Muscle of leg (tissue), 11 donors: ENCODE results near the gene FRY. TPM values are rescaled to one million over a fixed set of nuclear protein-coding genes. Genes with fewer than 3 reads are reported as not detected.
A peak's percentile ranks its signal among the peaks of the same experiment; 100 is the strongest.

Experiments used
- DNase-seq: peaks from one replicate; pipeline ENCODE4 v3.0.0; 2013
- H3K27ac ChIP-seq: one replicate; pipeline ENCODE4 v1.5.1; 2013; ENCODE audit warnings: mild to moderate bottlenecking, low read length, control low read depth
- H3K27me3 ChIP-seq: one replicate; pipeline ENCODE4 v1.6.1; 2013; ENCODE audit warnings: low read length; ENCODE audit not compliant: control insufficient read depth, insufficient read depth
- H3K36me3 ChIP-seq: one replicate; pipeline ENCODE4 v1.6.1; 2013; ENCODE audit warnings: low read length; ENCODE audit not compliant: control insufficient read depth, insufficient read depth
- H3K4me1 ChIP-seq: one replicate; pipeline ENCODE4 v1.6.1; 2013; ENCODE audit warnings: low read length; ENCODE audit not compliant: control insufficient read depth, insufficient read depth
- H3K4me3 ChIP-seq: one replicate; pipeline ENCODE4 v1.5.1; 2013; ENCODE audit warnings: low read length, control low read depth
- H3K9me3 ChIP-seq: replicated peaks from 2 replicates; pipeline ENCODE4 v1.6.1; 2013; ENCODE audit warnings: low read depth, low read length; ENCODE audit not compliant: control insufficient read depth
- WGBS: methylation state at CpG from one replicate; pipeline ENCODE4 v1.1.5; 2013; ENCODE audit warnings: missing lambda C conversion rate; ENCODE audit not compliant: insufficient coverage; 5-methylcytosine and 5-hydroxymethylcytosine counted together
- polyA plus RNA-seq, 8 donors: library from polyadenylated mRNA; unstranded; fragments of 120-200 nt; gene quantifications; one replicate each; pipeline versions ENCODE4 v1.2.1 to v1.2.3, GENCODE V29; 2013; ENCODE audit warnings: inconsistent platforms in 1 of 8, low replicate concordance in 1 of 8; ENCODE audit not compliant: insufficient read length in 8 of 8, insufficient read depth in 1 of 8
- total RNA-seq: library from RNA; stranded (reverse); fragments of 120-200 nt; gene quantifications from one replicate; pipeline ENCODE4 v1.2.4, GENCODE V29; 2013

FRY gene
- total and polyA plus RNA-seq, 9 donors: 37.7 to 63.5 (median 47.3) TPM

GRCh38 chr13:32073180-32073864 is 41.7 kb downstream of the FRY start:
- H3K27ac ChIP-seq: no peak overlapping the region
- no peak for DNase-seq
- H3K36me3 ChIP-seq: no peaks in the 10 kb centered on the region
- no peak overlapping the region for H3K4me3 ChIP-seq
- no peaks in the 10 kb centered on the region for H3K4me1 ChIP-seq
- 60% methylated on average over 2 of the region's 6 CpGs for WGBS
- H3K9me3 ChIP-seq: no peaks in the 10 kb centered on the region
- no peaks in the 10 kb centered on the region for H3K27me3 ChIP-seq

DNA sequence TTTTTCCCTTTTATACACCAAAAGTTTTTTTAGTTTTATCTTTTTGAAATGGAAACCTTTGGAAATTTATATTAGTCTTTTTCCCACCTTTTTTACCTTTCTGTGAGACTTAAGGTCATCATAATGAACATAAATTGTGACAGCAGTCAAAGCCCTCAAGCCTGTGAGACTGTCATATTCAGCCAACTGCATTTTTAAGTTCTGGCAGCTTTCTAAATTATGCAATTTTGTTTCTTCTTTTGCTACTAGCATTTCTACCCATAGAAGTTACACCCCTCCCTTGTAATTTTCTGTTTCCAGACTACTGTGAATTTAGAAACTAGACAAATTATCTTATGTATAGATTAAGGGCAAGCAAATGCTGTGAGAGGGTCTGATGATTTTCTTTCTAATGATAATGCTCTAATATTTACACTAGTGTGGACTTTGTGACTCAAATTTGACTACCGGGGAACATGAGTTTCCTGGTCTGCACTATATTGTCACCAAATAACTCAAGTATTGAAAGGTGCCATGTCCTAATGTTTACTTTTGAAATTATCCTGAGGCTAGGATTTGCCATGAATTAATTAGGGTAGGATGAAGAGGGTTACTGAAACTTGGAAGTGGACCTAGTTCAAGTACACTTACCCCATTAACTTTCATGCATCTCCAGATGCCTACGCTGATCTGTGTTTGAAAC is 43.7 kb downstream of the FRY start:
- DNase-seq: no peak
- no peaks in the 10 kb centered on the region for H3K9me3 ChIP-seq
- no peak overlapping the region for H3K27ac ChIP-seq
- H3K4me1 ChIP-seq: no peaks in the 10 kb centered on the region
- no CpG with 5 or more reads among the region's 2 CpGs for WGBS
- H3K27me3 ChIP-seq: no peaks in the 10 kb centered on the region
- H3K36me3 ChIP-seq: no peaks in the 10 kb centered on the region
- H3K4me3 ChIP-seq: no peak overlapping the region

DNA sequence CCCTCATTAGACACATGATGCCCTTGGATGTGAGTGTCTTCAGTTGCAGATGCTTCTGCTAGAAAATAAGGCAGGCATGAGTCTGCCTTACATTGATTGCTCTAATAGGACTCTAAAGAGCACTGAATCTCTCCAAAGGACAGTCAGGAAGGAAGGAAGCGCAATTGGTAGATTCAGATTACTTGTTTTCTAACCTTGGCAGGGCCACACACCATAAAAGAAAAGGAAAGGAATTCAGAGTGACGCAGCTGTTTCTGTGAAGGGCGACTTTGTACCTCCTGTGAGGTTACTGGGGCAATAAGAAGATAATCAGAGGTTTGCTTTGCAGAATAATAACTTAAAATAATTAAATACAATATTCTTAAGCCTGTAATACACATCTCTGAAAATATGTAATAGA is 48.0 kb downstream of the FRY start:
- Histone ChIP-seq H3K9me3 (no peaks in the 10 kb centered on the region), H3K4me1 (no peaks in the 10 kb centered on the region), H3K27ac (no peak overlapping the region), H3K4me3 (no peak overlapping the region), H3K36me3 (no peaks in the 10 kb centered on the region), H3K27me3 (no peaks in the 10 kb centered on the region)
- DNase-seq: no peak
- WGBS: no CpG with 5 or more reads among the region's 3 CpGs

GRCh38 chr13:32080328-32080744 is 48.8 kb downstream of the FRY start:
- Histone ChIP-seq H3K27me3 (no peaks in the 10 kb centered on the region), H3K9me3 (no peaks in the 10 kb centered on the region), H3K36me3 (no peaks in the 10 kb centered on the region), H3K27ac (no peak overlapping the region), H3K4me1 (no peaks in the 10 kb centered on the region), H3K4me3 (no peak overlapping the region)
- WGBS: 70% methylated on average over 1 of the region's 1 CpG
- DNase-seq: no peak

DNA sequence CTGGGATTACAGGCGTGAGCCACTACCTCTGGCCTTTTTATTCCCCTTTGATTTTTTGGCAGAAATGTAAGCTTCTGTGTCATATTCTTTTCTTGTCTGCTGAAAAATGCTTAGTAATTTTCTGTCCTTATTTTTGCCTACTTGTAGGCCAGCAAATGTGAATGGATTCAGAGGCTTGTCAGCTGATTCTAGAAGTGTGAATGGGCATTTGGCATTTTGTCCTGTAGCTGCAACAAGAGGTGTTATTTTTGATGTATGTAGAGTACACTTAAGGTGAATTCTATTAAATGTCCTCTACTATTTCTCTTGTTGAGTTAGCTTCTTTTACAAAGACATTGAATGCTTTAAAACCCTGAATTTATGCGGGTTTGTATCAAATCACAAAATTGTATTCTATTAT is 50.0 kb downstream of the FRY start:
- 83% methylated on average over 1 of the region's 2 CpGs for WGBS
- Histone ChIP-seq H3K4me3 (no peak overlapping the region), H3K27me3 (no peaks in the 10 kb centered on the region), H3K36me3 (peaks cover 5% of the 10 kb centered on the region), H3K27ac (no peak overlapping the region), H3K9me3 (no peaks in the 10 kb centered on the region), H3K4me1 (peaks cover 3% of the 10 kb centered on the region)
- no peak for DNase-seq

GRCh38 chr13:32086366-32086765 is 54.8 kb downstream of the FRY start:
- Histone ChIP-seq H3K36me3 (peaks cover 5% of the 10 kb centered on the region), H3K27ac (no peak overlapping the region), H3K4me3 (no peak overlapping the region), H3K9me3 (no peaks in the 10 kb centered on the region), H3K4me1 (peaks cover 7% of the 10 kb centered on the region), H3K27me3 (no peaks in the 10 kb centered on the region)
- no CpG with 5 or more reads among the region's 2 CpGs for WGBS
- DNase-seq: peak; percentile 82

GRCh38 chr13:32086791-32087441 is 55.3 kb downstream of the FRY start:
- H3K4me1 ChIP-seq: peaks cover 7% of the 10 kb centered on the region
- peak; percentile 10 for DNase-seq
- no peak overlapping the region for H3K4me3 ChIP-seq
- 61% methylated on average over 3 of the region's 4 CpGs for WGBS
- H3K27ac ChIP-seq: no peak overlapping the region
- no peaks in the 10 kb centered on the region for H3K27me3 ChIP-seq
- H3K9me3 ChIP-seq: no peaks in the 10 kb centered on the region
- H3K36me3 ChIP-seq: peaks cover 5% of the 10 kb centered on the region

DNA sequence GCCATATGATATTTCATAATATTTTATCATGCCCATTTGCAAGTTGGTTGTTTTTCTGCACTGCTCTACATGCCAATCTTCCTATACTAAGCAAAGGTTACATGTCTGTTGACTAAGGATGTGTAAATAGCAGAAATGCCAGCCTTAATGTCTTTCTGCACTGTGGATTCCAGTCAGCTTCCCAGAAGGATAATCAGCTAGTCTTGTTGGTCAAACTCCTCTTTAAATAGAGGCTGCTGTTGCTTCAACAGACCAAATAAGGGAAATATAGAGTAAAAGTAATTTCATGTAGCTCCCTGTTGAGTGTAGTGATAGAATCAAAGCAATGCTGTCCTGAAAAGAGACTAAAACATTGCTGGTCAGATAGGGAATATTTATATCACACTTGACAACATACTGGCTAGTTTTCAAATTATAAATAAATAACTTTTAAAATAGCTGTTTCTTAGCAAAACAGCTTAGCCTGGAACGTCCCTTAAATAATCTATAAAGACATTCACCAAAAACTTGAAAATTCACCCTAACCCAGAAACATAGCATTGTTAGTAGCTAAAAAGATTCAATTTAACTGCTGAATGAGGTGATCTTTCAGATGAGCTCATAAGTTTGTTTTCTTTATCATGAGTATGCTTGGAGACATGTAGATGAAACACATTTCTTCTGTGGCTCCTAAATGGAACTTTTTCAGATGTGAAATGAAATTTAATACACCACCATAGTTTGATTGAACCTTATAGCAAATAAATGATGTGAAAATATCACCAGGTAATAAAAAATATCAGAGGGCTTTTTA is 56.6 kb downstream of the FRY start:
- peak; percentile 8 for DNase-seq
- no CpG with 5 or more reads among the region's 1 CpG for WGBS
- no peaks in the 10 kb centered on the region for H3K9me3 ChIP-seq
- H3K36me3 ChIP-seq: peaks cover 5% of the 10 kb centered on the region
- H3K27me3 ChIP-seq: no peaks in the 10 kb centered on the region
- H3K4me1 ChIP-seq: peaks cover 7% of the 10 kb centered on the region
- H3K27ac ChIP-seq: no peak overlapping the region
- H3K4me3 ChIP-seq: no peak overlapping the region

- Histone ChIP-seq H3K9me3 (no peaks in the 10 kb centered on the region), H3K4me1 (no peaks in the 10 kb centered on the region), H3K27me3 (no peaks in the 10 kb centered on the region), H3K27ac (peak overlapping the region; percentile 23), H3K4me3 (no peak overlapping the region), H3K36me3 (no peaks in the 10 kb centered on the region)
- WGBS: 57% methylated on average over 4 of the region's 5 CpGs
- peak; percentile 77 for DNase-seq
Measured at GRCh38 chr13:32092496-32092895, 60.9 kb downstream of the FRY start.

GRCh38 chr13:32093006-32093405 is 61.4 kb downstream of the FRY start:
- DNase-seq: peak; percentile 76
- H3K27me3 ChIP-seq: no peaks in the 10 kb centered on the region
- H3K36me3 ChIP-seq: no peaks in the 10 kb centered on the region
- WGBS: no CpG with 5 or more reads among the region's 2 CpGs
- peak overlapping the region; percentile 67 for H3K27ac ChIP-seq
- H3K4me1 ChIP-seq: no peaks in the 10 kb centered on the region
- H3K9me3 ChIP-seq: no peaks in the 10 kb centered on the region
- H3K4me3 ChIP-seq: no peak overlapping the region
